ENCODE data around the gene KIF24. TPM values are rescaled to one million over a fixed set of nuclear protein-coding genes. Genes with fewer than 3 reads are reported as not detected.
"Not testable (repeated sequence)": the region's sequence is repeated elsewhere in the genome, so short reads cannot be mapped to it uniquely, and the experiment has no call there.

Gene KIF24
- polyA plus RNA-seq, 1 experiment: 0.77 TPM

DNA sequence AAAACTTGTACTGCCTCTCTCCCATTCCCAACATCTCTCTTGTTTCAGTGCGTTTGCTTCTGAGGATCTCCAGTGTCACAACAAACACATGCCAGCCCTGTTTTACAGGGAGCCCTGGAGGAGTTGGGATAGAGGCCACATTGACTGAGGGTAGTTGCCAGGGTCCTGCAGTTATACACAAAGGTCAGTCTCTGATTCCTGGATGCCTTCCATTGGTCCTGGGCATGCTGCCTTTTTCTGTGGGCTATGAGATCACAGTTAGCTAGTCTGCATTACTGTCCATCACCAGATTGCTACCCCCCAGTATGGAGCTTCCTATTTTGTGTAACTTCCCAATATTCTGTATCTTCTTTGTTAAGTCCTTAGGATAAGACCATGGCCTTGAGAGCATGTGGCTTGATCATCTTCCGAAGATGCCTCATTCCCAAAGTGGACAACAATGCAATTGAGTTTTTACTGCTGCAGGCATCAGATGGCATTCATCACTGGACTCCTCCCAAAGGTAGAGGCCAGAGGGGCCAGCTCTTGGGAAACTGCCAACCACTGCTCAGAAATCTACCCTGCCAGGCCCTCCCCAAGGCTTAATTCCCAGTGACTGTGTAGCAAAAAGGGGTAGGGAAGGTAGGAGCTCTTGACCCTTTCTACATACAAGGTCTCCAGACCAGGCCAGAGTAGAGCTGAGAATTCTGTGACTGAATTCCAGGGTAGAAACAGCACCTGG is 9.8 kb upstream of the KIF24 start:
- H3K27ac ChIP-seq (ENCODE audit: low read depth, low read length): no peak overlapping the region
- ChIA-PET CTCF (interaction anchor here (0.6 kb wide), 1 partner anchor 173 kb away, joined by 4 read pairs; no protein-coding TSS in a partner anchor), POLR2A (interaction anchor here (0.7 kb wide), 1 partner anchor 17 kb away, joined by 3 read pairs; no protein-coding TSS in a partner anchor)
- no peak for DNase-seq (ENCODE audit: low read depth, low spot score)
- no peaks in the 10 kb centered on the region for H3K9me3 ChIP-seq (ENCODE audit: control insufficient read depth, insufficient read depth, low read length)
- H3K4me3 ChIP-seq (ENCODE audit: low read depth, low read length): no peak overlapping the region
- TF ChIP-seq CTCF (IDR thresholded peaks at IDR 0.05; ENCODE audit: low read depth, low read length): no peak
- H3K27me3 ChIP-seq (ENCODE audit: control insufficient read depth, insufficient read depth, low read length): no peaks in the 10 kb centered on the region

DNA sequence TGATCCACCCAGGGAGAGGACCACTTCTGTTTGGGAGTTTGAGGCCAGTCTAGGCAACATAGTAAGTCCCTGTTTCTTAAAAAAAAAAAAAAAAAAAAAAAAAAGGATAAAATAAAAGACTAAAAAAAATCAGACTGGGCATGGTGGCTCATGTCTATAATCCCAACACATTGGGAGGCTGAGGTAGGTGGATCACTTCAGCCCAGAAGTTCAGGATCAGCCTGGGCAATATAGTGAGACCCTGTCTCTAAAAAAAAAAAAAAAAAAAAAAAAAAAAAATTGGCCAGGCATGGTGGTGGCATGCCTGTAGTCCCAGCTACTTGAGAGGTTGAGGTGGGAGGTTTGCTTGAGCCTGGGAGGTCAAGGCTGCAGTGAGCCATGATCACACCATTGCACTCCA is 9.0 kb upstream of the KIF24 start:
- DNase-seq (ENCODE audit: low read depth, low spot score); POLR2A ChIA-PET; H3K27me3 ChIP-seq (ENCODE audit: control insufficient read depth, insufficient read depth, low read length); H3K27ac ChIP-seq (ENCODE audit: low read depth, low read length); H3K4me3 ChIP-seq (ENCODE audit: low read depth, low read length); H3K9me3 ChIP-seq (ENCODE audit: control insufficient read depth, insufficient read depth, low read length): not testable (repeated sequence)
- CTCF ChIA-PET: interaction anchor here (0.8 to 1.3 kb wide), 4 partner anchors 41 to 414 kb away, joined by 3 to 5 read pairs (median 3); no protein-coding TSS in a partner anchor

DNA sequence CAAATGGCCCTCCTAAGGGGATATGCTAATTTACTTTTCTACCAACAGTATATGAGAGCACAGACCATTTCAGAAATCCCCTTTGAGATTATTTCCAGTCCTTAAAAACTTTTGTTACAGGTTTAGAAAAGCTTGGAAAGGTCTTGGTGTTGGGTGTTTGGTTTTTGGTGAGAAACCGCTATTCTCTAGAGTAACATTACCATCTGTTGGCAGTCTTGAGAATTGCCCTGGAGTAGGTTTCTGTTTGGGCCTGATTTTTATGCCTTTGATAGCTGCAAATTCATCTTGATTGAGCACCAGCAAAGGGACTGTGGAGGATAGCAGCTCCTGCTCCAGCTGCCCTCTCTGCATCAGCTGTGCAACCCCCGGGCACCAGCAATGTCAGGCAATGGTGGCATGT is 8.3 kb upstream of the KIF24 start:
- TF ChIP-seq CTCF (IDR thresholded peaks at IDR 0.05; ENCODE audit: low read depth, low read length): peak; percentile 47
- Histone ChIP-seq H3K9me3 (ENCODE audit: control insufficient read depth, insufficient read depth, low read length) (no peaks in the 10 kb centered on the region), H3K27ac (ENCODE audit: low read depth, low read length) (no peak overlapping the region), H3K27me3 (ENCODE audit: control insufficient read depth, insufficient read depth, low read length) (no peaks in the 10 kb centered on the region), H3K4me3 (ENCODE audit: low read depth, low read length) (no peak overlapping the region)
- no peak for DNase-seq (ENCODE audit: low read depth, low spot score)
- CTCF ChIA-PET: interaction anchor here (0.6 to 1.3 kb wide), 5 partner anchors 42 to 413 kb away, joined by 3 to 5 read pairs (median 3); no protein-coding TSS in a partner anchor
- POLR2A ChIA-PET: no interaction called here

DNA sequence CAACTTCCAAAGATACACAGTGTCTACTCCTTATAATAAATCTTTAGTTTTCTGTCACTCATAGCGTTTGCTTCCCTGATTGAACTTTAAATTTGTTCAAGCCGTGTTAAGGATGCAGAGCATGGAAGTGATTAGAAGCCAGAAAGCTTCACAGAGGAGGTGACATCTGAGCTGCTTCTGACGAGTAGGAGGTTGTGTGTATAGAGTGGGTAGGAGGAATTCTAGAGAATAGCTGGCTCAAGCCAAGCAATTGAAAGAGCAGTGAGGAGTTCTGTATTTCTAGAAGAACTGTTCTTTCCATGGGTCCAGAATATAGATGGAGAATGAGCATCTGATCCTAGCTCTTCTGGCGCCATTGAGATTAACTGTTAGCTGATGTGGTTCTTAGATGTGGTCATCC is 6.3 kb upstream of the KIF24 start:
- Histone ChIP-seq H3K27ac (ENCODE audit: low read depth, low read length) (no peak overlapping the region), H3K27me3 (ENCODE audit: control insufficient read depth, insufficient read depth, low read length) (no peaks in the 10 kb centered on the region), H3K9me3 (ENCODE audit: control insufficient read depth, insufficient read depth, low read length) (no peaks in the 10 kb centered on the region), H3K4me3 (ENCODE audit: low read depth, low read length) (no peak overlapping the region)
- ChIA-PET POLR2A (interaction anchor here (1.2 kb wide), 1 partner anchor 11 kb away, joined by 3 read pairs; no protein-coding TSS in a partner anchor), CTCF (interaction anchor here (1.4 to 6.1 kb wide), 3 partner anchors 42 to 83 kb away, joined by 3 to 59 read pairs (median 43); partner anchors contain the start of gene MYORG)
- DNase-seq (ENCODE audit: low read depth, low spot score): no peak
- no peak for TF ChIP-seq CTCF (IDR thresholded peaks at IDR 0.05; ENCODE audit: low read depth, low read length)

DNA sequence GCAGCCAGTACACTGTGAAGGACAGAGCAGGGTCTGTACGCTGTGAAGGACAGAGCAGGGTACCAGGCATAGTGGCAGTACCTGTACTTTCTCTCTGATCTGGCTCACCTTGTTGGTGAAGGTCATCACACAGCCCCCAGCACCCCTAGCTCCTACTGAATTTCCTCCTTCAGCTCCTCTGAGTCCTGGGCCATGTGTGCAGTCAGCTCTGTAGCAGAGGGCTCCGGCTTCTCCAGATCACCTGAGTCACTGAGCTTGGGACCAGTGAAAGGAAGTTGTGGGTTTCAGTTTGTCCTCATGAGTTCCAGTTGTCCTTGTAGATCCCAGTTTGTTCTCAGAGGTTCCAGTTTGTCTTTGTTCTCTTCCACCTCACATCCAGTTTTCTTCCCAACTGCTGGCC is 5.8 kb upstream of the KIF24 start:
- no peak for DNase-seq (ENCODE audit: low read depth, low spot score)
- ChIA-PET CTCF (interaction anchor here (1.4 to 6.1 kb wide), 6 partner anchors 43 to 269 kb away, joined by 3 to 59 read pairs (median 27); partner anchors contain the start of gene MYORG), POLR2A (interaction anchor here (1.2 kb wide), 1 partner anchor 11 kb away, joined by 3 read pairs; no protein-coding TSS in a partner anchor)
- H3K27me3 ChIP-seq (ENCODE audit: control insufficient read depth, insufficient read depth, low read length): no peaks in the 10 kb centered on the region
- H3K27ac ChIP-seq (ENCODE audit: low read depth, low read length): no peak overlapping the region
- no peak overlapping the region for H3K4me3 ChIP-seq (ENCODE audit: low read depth, low read length)
- no peaks in the 10 kb centered on the region for H3K9me3 ChIP-seq (ENCODE audit: control insufficient read depth, insufficient read depth, low read length)
- TF ChIP-seq CTCF (IDR thresholded peaks at IDR 0.05; ENCODE audit: low read depth, low read length): no peak
